HCT116 (cell line): ENCODE results near the gene MYO10. TPM values are rescaled to one million over a fixed set of nuclear protein-coding genes. Genes with fewer than 3 reads are reported as not detected.

Experiments
- ATAC-seq: fragments of 200-7000 bp; cut with Tn5 transposase; 2 replicates; pipeline ENCODE4 v1.9.1; 2020; ENCODE audit warnings: mild to moderate bottlenecking, moderate library complexity
- BruUV-seq: library from RNA; stranded (reverse); fragments of 400-500 nt; replicated peaks from 2 replicates; lab custom pipeline; 2021; lab: Mats Ljungman, UMichigan
- CTCF ChIA-PET: fragments of 300-600 bp; sonication (Branson Sonifier 250); formaldehyde crosslinking; loops from one replicate; lab custom pipeline; 2021; ENCODE audit warnings: antibody characterized with exemption; lab: Charles Lee
- POLR2A ChIA-PET: fragments of 300-600, 350-600 bp; sonication (Branson Sonifier 250); formaldehyde crosslinking; loops from one replicate; lab custom pipeline; 2021; ENCODE audit warnings: antibody characterized with exemption; lab: Charles Lee
- RAD21 ChIA-PET, 2 experiments: fragments of 300-600 bp; sonication (Branson Sonifier 250); formaldehyde crosslinking; loops; one replicate each; lab custom pipeline; 2023; ENCODE audit warnings: low total read pairs in 2 of 2; ENCODE audit not compliant: uncharacterized antibody in 2 of 2, unreplicated experiment in 2 of 2, low non-redundant PET in 1 of 2; lab: Charles Lee
- DNase-seq: peaks from one replicate; pipeline ENCODE4 v3.0.0-alpha.2; 2010; ENCODE audit warnings: low read depth, low spot score
- H2AFZ ChIP-seq: fragments of 200-600 bp; shearing (Covaris generic), sonication (generic); 2 replicates; pipeline ENCODE4 v1.6.1; 2017; ENCODE audit warnings: low read depth, mixed run types, mixed read lengths, antibody characterized with exemption, low read length; ENCODE audit not compliant: poor library complexity, severe bottlenecking
- H3K27ac ChIP-seq: 2 replicates; pipeline ENCODE4 v1.5.1; 2012; ENCODE audit warnings: low read depth, low read length
- H3K27me3 ChIP-seq: fragments of 200-600 bp; sonication (generic); 2 replicates; pipeline ENCODE4 v1.6.1; 2016; ENCODE audit warnings: mixed run types, low read length, mixed read lengths; ENCODE audit not compliant: insufficient read depth
- H3K36me3 ChIP-seq, 2 experiments: fragments of 200-500 bp in 1 of 2; fragments of 200-600 bp in 1 of 2; sonication (Bioruptor generic) in 1 of 2; sonication (generic) in 1 of 2; 2 replicates each; pipeline versions ENCODE4 v1.5.1 to v1.6.1; 2014 to 2016; ENCODE audit warnings: low read length in 2 of 2, inconsistent platforms in 1 of 2, mixed read lengths in 1 of 2, mixed run types in 1 of 2; ENCODE audit not compliant: insufficient read depth in 2 of 2, control insufficient read depth in 1 of 2
- H3K4me1 ChIP-seq, 2 experiments: fragments of 200-600 bp in 1 of 2; sonication (generic) in 1 of 2; 2 replicates each; pipeline versions ENCODE4 v1.5.1 to v1.6.1; 2012 to 2017; ENCODE audit warnings: low read length in 2 of 2, inconsistent platforms in 1 of 2, mild to moderate bottlenecking in 1 of 2, mixed read lengths in 1 of 2, mixed run types in 1 of 2, moderate library complexity in 1 of 2; ENCODE audit not compliant: insufficient read depth in 2 of 2, control insufficient read depth in 1 of 2
- H3K4me2 ChIP-seq: fragments of 200-600 bp; sonication (generic); 2 replicates; pipeline ENCODE4 v1.6.1; 2017; ENCODE audit warnings: mixed run types, low read length, mixed read lengths
- H3K4me3 ChIP-seq, 2 experiments: fragments of 200-600 bp in 1 of 2; sonication (generic) in 1 of 2; replicated peaks in 1 of 2; 2 replicates each; pipeline ENCODE4 v1.5.1; 2011 to 2016; ENCODE audit warnings: low read length in 2 of 2, control low read depth in 1 of 2, low read depth in 1 of 2, mild to moderate bottlenecking in 1 of 2, mixed read lengths in 1 of 2, mixed run types in 1 of 2
- H3K79me2 ChIP-seq: fragments of 200-600 bp; sonication (generic); 2 replicates; pipeline ENCODE4 v1.6.1; 2017; ENCODE audit warnings: mild to moderate bottlenecking, mixed run types, low read length, moderate library complexity, mixed read lengths; ENCODE audit not compliant: insufficient read depth
- H3K9ac ChIP-seq: fragments of 200-600 bp; sonication (generic); 2 replicates; pipeline ENCODE4 v1.6.1; 2016; ENCODE audit warnings: low read length, mixed read lengths
- H3K9me2 ChIP-seq: fragments of 200-600 bp; sonication (generic), shearing (Covaris generic); 2 replicates; pipeline ENCODE4 v1.6.1; 2017; ENCODE audit warnings: mixed run types, mild to moderate bottlenecking, moderate library complexity; ENCODE audit not compliant: insufficient read depth
- H3K9me3 ChIP-seq, 2 experiments: fragments of 200-500 bp in 1 of 2; fragments of 200-600 bp in 1 of 2; sonication (Bioruptor generic) in 1 of 2; sonication (generic) in 1 of 2; 2 replicates each; pipeline ENCODE4 v1.6.1; 2014 to 2017; ENCODE audit warnings: low read length in 2 of 2, mixed read lengths in 2 of 2, inconsistent platforms in 1 of 2, low read depth in 1 of 2, mild to moderate bottlenecking in 1 of 2, mixed run types in 1 of 2, moderate library complexity in 1 of 2; ENCODE audit not compliant: control insufficient read depth in 1 of 2, insufficient read depth in 1 of 2
- H4K20me1 ChIP-seq: fragments of 200-600 bp; sonication (generic), shearing (Covaris generic); 2 replicates; pipeline ENCODE4 v1.6.1; 2017; ENCODE audit warnings: mixed run types, mild to moderate bottlenecking, moderate library complexity; ENCODE audit not compliant: insufficient read depth
- ATF3 ChIP-seq: IDR thresholded peaks from 2 replicates; pipeline ENCODE4 v1.6.1; 2012
- CEBPB ChIP-seq: IDR thresholded peaks from 2 replicates; pipeline ENCODE4 v1.6.1; 2012; ENCODE audit warnings: low read depth
- EGR1 ChIP-seq: IDR thresholded peaks from 2 replicates; pipeline ENCODE4 v1.6.1; 2012; ENCODE audit warnings: low read depth
- ELF1 ChIP-seq: IDR thresholded peaks from 2 replicates; pipeline ENCODE4 v1.6.1; 2012; ENCODE audit warnings: low read depth, borderline replicate concordance
- EZH2 ChIP-seq: fragments of 200-600 bp; sonication (generic); IDR thresholded peaks from 2 replicates; pipeline ENCODE4 v1.6.1; 2017; ENCODE audit warnings: antibody characterized with exemption, mixed run types
- FOSL1 ChIP-seq: IDR thresholded peaks from 2 replicates; pipeline ENCODE4 v1.6.1; 2012; ENCODE audit warnings: low read depth
- RAD21 ChIP-seq: IDR thresholded peaks from 2 replicates; pipeline ENCODE4 v1.6.1; 2012; ENCODE audit warnings: low read depth, mild to moderate bottlenecking
- REST ChIP-seq: IDR thresholded peaks from 2 replicates; pipeline ENCODE4 v1.6.1; 2012; ENCODE audit warnings: low read depth
- SRF ChIP-seq: IDR thresholded peaks from 2 replicates; pipeline ENCODE4 v1.6.1; 2012; ENCODE audit warnings: low read depth
- TCF7L2 ChIP-seq: IDR thresholded peaks from 2 replicates; pipeline ENCODE4 v1.7.0; 2011; ENCODE audit warnings: borderline replicate concordance, inconsistent platforms; ENCODE audit not compliant: insufficient read depth, insufficient read length; ENCODE audit errors: extremely low read depth
- ZBTB33 ChIP-seq: IDR thresholded peaks from 2 replicates; pipeline ENCODE4 v1.6.1; 2011; ENCODE audit warnings: mild to moderate bottlenecking, low read length, moderate library complexity; ENCODE audit not compliant: insufficient replicate concordance; ENCODE audit errors: extremely low read depth
- ZFX ChIP-seq: fragments of 450-650 bp; IDR thresholded peaks from 2 replicates; pipeline ENCODE4 v1.6.1; 2017
- ZNF274 ChIP-seq: fragments of 200-500 bp; sonication (Bioruptor generic); IDR thresholded peaks from 2 replicates; pipeline ENCODE4 v1.6.1; 2014; ENCODE audit warnings: mild to moderate bottlenecking, low read depth, low read length, inconsistent platforms
- intact Hi-C: fragments of 100-400 bp; cut with micrococcal nuclease; formaldehyde crosslinking; loops from 2 replicates; pipeline ENCODE4 v1.10.0; 2022
- total RNA-seq: library from RNA; stranded (reverse); gene quantifications from one replicate; pipeline ENCODE4 v1.2.1, GENCODE V29; 2021; ENCODE audit not compliant: unreplicated experiment

Gene MYO10
- total RNA-seq, 1 experiment from 2014 or later: 34.9 TPM

GRCh38 chr5:16628376-16628775, 307.7 kb downstream of the MYO10 start:
- no peaks in the 10 kb centered on the region for H3K36me3 ChIP-seq
- no peak overlapping the region for H2AFZ ChIP-seq
- H3K9ac ChIP-seq: no peak overlapping the region
- no peaks in the 10 kb centered on the region for H3K9me3 ChIP-seq
- no peak for ATAC-seq
- intact Hi-C loops: no loop called here
- CTCF ChIA-PET: no interaction called here
- no peak for DNase-seq
- no peaks in the 10 kb centered on the region for H3K79me2 ChIP-seq
- no peaks in the 10 kb centered on the region for H3K9me2 ChIP-seq
- BruUV-seq: no TSS peak
- no peaks in the 10 kb centered on the region for H3K4me1 ChIP-seq
- no peak overlapping the region for H3K27ac ChIP-seq
- H3K4me3 ChIP-seq: no peak overlapping the region
- peaks cover 21% of the 10 kb centered on the region; the same call in 1 of the 2 replicates for H3K27me3 ChIP-seq
- no peaks in the 10 kb centered on the region for H4K20me1 ChIP-seq
- RAD21 ChIA-PET: no interaction called here
- TF ChIP-seq FOSL1 (no peak), ZNF274 (no peak), ZFX (no peak), ELF1 (no peak), SRF (no peak), CEBPB (no peak), TCF7L2 (no peak)
- TF ChIP-seq, all 23 proteins: peak for 0
- POLR2A ChIA-PET: no interaction called here
- H3K4me2 ChIP-seq: no peak overlapping the region

GRCh38 chr5:16626696-16627264, 309.3 kb downstream of the MYO10 start:
- ATAC-seq (no peak), DNase-seq (no peak)
- intact Hi-C loops: no loop called here
- no peak overlapping the region for H2AFZ ChIP-seq
- CTCF ChIA-PET: interaction anchor here (1.4 kb wide), 1 partner anchor 63 kb away, joined by 5 read pairs; no protein-coding TSS in a partner anchor
- no peak overlapping the region for H3K4me3 ChIP-seq
- no peaks in the 10 kb centered on the region for H3K4me1 ChIP-seq
- no peaks in the 10 kb centered on the region for H3K36me3 ChIP-seq
- no peaks in the 10 kb centered on the region for H3K79me2 ChIP-seq
- POLR2A ChIA-PET: no interaction called here
- H3K9ac ChIP-seq: no peak overlapping the region
- H3K9me2 ChIP-seq: no peaks in the 10 kb centered on the region
- H3K9me3 ChIP-seq: no peaks in the 10 kb centered on the region
- H3K27ac ChIP-seq: no peak overlapping the region
- no TSS peak for BruUV-seq
- H4K20me1 ChIP-seq: no peaks in the 10 kb centered on the region
- H3K4me2 ChIP-seq: no peak overlapping the region
- RAD21 ChIA-PET: no interaction called here
- H3K27me3 ChIP-seq: peaks cover 21% of the 10 kb centered on the region; the same call in 1 of the 2 replicates
- TF ChIP-seq ZFX (no peak), CEBPB (no peak), EZH2 (no peak), RAD21 (no peak), ZBTB33 (no peak), EGR1 (no peak), ATF3 (no peak), REST (no peak)
